ENCODE measurements around the gene CD34.

GRCh38 chr1:207959141-207959825, 48.4 kb upstream of the CD34 start:
- no peak for TF ChIP-seq CTCF (IDR thresholded peaks at IDR 0.05)
- TF ChIP-seq POLR2A (IDR thresholded peaks at IDR 0.05): no peak

Data from right lobe of liver (tissue), 4 donors.